Measurements from ENCODE around the gene DIO2.

DNA sequence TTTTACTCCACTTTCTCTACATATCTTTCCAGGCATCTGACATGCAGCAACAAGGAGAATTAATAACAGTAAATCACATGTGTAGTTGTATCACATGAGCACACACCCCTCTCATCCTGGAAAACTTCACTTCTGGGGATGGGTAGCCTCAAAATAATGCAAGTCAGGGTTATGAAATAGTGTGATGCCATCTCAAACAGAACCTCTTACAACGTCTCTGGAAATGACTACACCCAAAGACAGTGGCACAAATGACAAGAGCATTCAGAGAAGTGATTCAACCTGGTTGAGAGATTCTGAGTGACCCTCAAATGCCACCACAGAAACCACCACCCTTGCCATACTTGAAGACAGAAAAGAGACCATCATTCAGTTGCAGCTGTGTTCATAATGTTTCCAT, 2.8 kb downstream of the DIO2 start:
- TF ChIP-seq, protein P1, sequence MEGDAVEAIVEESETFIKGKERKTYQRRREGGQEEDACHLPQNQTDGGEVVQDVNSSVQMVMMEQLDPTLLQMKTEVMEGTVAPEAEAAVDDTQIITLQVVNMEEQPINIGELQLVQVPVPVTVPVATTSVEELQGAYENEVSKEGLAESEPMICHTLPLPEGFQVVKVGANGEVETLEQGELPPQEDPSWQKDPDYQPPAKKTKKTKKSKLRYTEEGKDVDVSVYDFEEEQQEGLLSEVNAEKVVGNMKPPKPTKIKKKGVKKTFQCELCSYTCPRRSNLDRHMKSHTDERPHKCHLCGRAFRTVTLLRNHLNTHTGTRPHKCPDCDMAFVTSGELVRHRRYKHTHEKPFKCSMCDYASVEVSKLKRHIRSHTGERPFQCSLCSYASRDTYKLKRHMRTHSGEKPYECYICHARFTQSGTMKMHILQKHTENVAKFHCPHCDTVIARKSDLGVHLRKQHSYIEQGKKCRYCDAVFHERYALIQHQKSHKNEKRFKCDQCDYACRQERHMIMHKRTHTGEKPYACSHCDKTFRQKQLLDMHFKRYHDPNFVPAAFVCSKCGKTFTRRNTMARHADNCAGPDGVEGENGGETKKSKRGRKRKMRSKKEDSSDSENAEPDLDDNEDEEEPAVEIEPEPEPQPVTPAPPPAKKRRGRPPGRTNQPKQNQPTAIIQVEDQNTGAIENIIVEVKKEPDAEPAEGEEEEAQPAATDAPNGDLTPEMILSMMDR (IDR thresholded peaks at IDR 0.05 in 4 of 5, conservative IDR thresholded peaks at IDR 0.05 in 1 of 5): no peak
- TF ChIP-seq POLR2A (IDR thresholded peaks at IDR 0.05): no peak
